B cell (primary cell): Measurements from ENCODE around the gene FURIN. TPM values are rescaled to one million over a fixed set of nuclear protein-coding genes. Genes with fewer than 3 reads are reported as not detected.

Experiments used
- ATAC-seq: fragments of 200-7000 bp; cut with Tn5 transposase; one replicate; pipeline ENCODE4 v1.10.0; 2021; ENCODE audit warnings: low read depth, mild to moderate bottlenecking, moderate number of reproducible peaks, moderate library complexity
- CTCF ChIA-PET: fragments of 350-600 bp; sonication (Branson Sonifier 250); formaldehyde crosslinking; loops from one replicate; lab custom pipeline; 2021; ENCODE audit warnings: antibody characterized with exemption, inconsistent platforms; lab: Charles Lee
- POLR2A ChIA-PET: fragments of 350-600 bp; sonication (Branson Sonifier 250); formaldehyde crosslinking; loops from one replicate; lab custom pipeline; 2021; ENCODE audit warnings: antibody characterized with exemption; lab: Charles Lee
- DNase-seq: peaks from one replicate; pipeline ENCODE4 v3.0.0; 2013
- H2AFZ ChIP-seq: 2 replicates; pipeline ENCODE4 v1.6.1; 2012; ENCODE audit warnings: mild to moderate bottlenecking, low read depth, low read length; ENCODE audit not compliant: insufficient read depth, poor library complexity, severe bottlenecking
- H3K27ac ChIP-seq, 2 donors: 1 replicate in 1 of 2; 2 replicates in 1 of 2; pipeline ENCODE4 v1.5.1; 2012 to 2013; ENCODE audit warnings: low read length in 2 of 2, mild to moderate bottlenecking in 2 of 2, moderate library complexity in 1 of 2
- H3K27me3 ChIP-seq, 4 experiments: fragments of 200-600 bp in 1 of 4; sonication (generic) in 1 of 4; replicated peaks in 1 of 4; 1 replicate in 2 of 4; 2 replicates in 2 of 4; pipeline versions ENCODE4 v1.6.1 to v1.7.0; 2013 to 2016; ENCODE audit warnings: low read length in 3 of 4, mild to moderate bottlenecking in 2 of 4, mixed read lengths in 1 of 4, moderate library complexity in 1 of 4; ENCODE audit not compliant: insufficient read depth in 4 of 4, control insufficient read depth in 3 of 4; ENCODE audit errors: control extremely low read depth in 1 of 4
- H3K36me3 ChIP-seq, 2 experiments: replicated peaks in 1 of 2; 1 replicate in 1 of 2; 2 replicates in 1 of 2; pipeline versions ENCODE4 v1.6.1 to v1.7.1; 2013; ENCODE audit warnings: low read length in 1 of 2; ENCODE audit not compliant: insufficient read depth in 2 of 2, control insufficient read depth in 1 of 2; ENCODE audit errors: control extremely low read depth in 1 of 2, extremely low read depth in 1 of 2
- H3K4me1 ChIP-seq, 2 donors: fragments of 200-600 bp in 1 of 2; sonication (generic) in 1 of 2; 1 replicate in 1 of 2; 2 replicates in 1 of 2; pipeline versions ENCODE4 v1.5.1 to v1.6.1; 2013 to 2017; ENCODE audit warnings: low read length in 2 of 2; ENCODE audit not compliant: control insufficient read depth in 2 of 2, insufficient read depth in 2 of 2
- H3K4me2 ChIP-seq: replicated peaks from 2 replicates; pipeline ENCODE3; 2012; ENCODE audit warnings: mild to moderate bottlenecking, low read depth, low read length; ENCODE audit not compliant: poor library complexity, severe bottlenecking
- H3K4me3 ChIP-seq, 5 experiments: fragments of 200-600 bp in 1 of 5; sonication (generic) in 1 of 5; 1 replicate in 3 of 5; 2 replicates in 2 of 5; pipeline versions ENCODE4 v1.5.1 to v1.7.0; 2011 to 2016; ENCODE audit warnings: low read length in 4 of 5, mild to moderate bottlenecking in 4 of 5, low read depth in 2 of 5, control low read depth in 1 of 5, moderate library complexity in 1 of 5; ENCODE audit not compliant: insufficient read depth in 1 of 5; ENCODE audit errors: control extremely low read depth in 1 of 5, extremely low read depth in 1 of 5
- H3K79me2 ChIP-seq: fragments of 200-600 bp; sonication (generic); one replicate; pipeline ENCODE4 v1.6.0; 2016; ENCODE audit warnings: low read length; ENCODE audit not compliant: control insufficient read depth, insufficient read depth
- H3K9ac ChIP-seq: fragments of 200-600 bp; sonication (generic); 2 replicates; pipeline ENCODE4 v1.6.1; 2017; ENCODE audit warnings: mild to moderate bottlenecking, low read length, moderate library complexity
- H3K9me3 ChIP-seq, 3 donors: one replicate each; pipeline versions ENCODE4 v1.6.1 to v1.7.1; 2013; ENCODE audit warnings: low read length in 2 of 3; ENCODE audit not compliant: control insufficient read depth in 2 of 3, insufficient read depth in 1 of 3; ENCODE audit errors: control extremely low read depth in 1 of 3
- H4K20me1 ChIP-seq: 2 replicates; pipeline ENCODE4 v1.6.0; 2012; ENCODE audit warnings: mild to moderate bottlenecking, low read length; ENCODE audit not compliant: insufficient read depth, control insufficient read depth, poor library complexity, severe bottlenecking
- H3K27ac Mint-ChIP-seq: one replicate; pipeline ENCODE4 v1.8.0; 2021; ENCODE audit warnings: mixed read lengths
- H3K27me3 Mint-ChIP-seq: one replicate; pipeline ENCODE4 v1.8.0; 2021; ENCODE audit warnings: mixed read lengths
- H3K4me1 Mint-ChIP-seq: one replicate; pipeline ENCODE4 v1.8.0; 2021; ENCODE audit warnings: mixed read lengths
- H3K4me3 Mint-ChIP-seq: one replicate; pipeline ENCODE4 v1.8.0; 2021; ENCODE audit warnings: mixed read lengths
- H3K9me3 Mint-ChIP-seq: one replicate; pipeline ENCODE4 v1.8.0; 2022; ENCODE audit warnings: mixed read lengths; ENCODE audit not compliant: insufficient read depth
- EZH2 ChIP-seq: IDR thresholded peaks from 2 replicates; pipeline ENCODE4 v1.6.1; 2012; ENCODE audit warnings: borderline replicate concordance, low read depth, mild to moderate bottlenecking, moderate library complexity, low read length; ENCODE audit not compliant: insufficient read depth, poor library complexity, severe bottlenecking
- WGBS: methylation state at CpG from one replicate; pipeline ENCODE4 v1.1.5; 2013; ENCODE audit warnings: missing lambda C conversion rate; ENCODE audit not compliant: insufficient coverage; 5-methylcytosine and 5-hydroxymethylcytosine counted together
- intact Hi-C: fragments of 100-400 bp; cut with micrococcal nuclease; formaldehyde crosslinking; loops from one replicate; pipeline ENCODE4 v1.10.0; 2022
- polyA plus RNA-seq: library from polyadenylated mRNA; depleted of rRNA; stranded (reverse); fragments of >200 nt; gene quantifications from 2 replicates; pipeline ENCODE4 v1.2.3, GENCODE V29; 2012
- total RNA-seq, 2 donors: library from RNA; stranded (reverse); fragments of 120-200 nt in 1 of 2; gene quantifications; 1 replicate in 1 of 2; 2 replicates in 1 of 2; pipeline versions ENCODE4 v1.2.3 to v1.2.4, GENCODE V29; 2013 to 2022
- TF ChIP-seq, protein P1 (sequence below): fragments of 200-600 bp; IDR thresholded peaks from one replicate; pipeline ENCODE4 v1.8.0; 2022; ENCODE audit warnings: antibody characterized with exemption, mild to moderate bottlenecking

The FURIN gene
- total and polyA plus RNA-seq, 2 donors (not counting 1 experiment from before 2014, with no cell fraction given): 31.6 to 66.7 TPM

DNA sequence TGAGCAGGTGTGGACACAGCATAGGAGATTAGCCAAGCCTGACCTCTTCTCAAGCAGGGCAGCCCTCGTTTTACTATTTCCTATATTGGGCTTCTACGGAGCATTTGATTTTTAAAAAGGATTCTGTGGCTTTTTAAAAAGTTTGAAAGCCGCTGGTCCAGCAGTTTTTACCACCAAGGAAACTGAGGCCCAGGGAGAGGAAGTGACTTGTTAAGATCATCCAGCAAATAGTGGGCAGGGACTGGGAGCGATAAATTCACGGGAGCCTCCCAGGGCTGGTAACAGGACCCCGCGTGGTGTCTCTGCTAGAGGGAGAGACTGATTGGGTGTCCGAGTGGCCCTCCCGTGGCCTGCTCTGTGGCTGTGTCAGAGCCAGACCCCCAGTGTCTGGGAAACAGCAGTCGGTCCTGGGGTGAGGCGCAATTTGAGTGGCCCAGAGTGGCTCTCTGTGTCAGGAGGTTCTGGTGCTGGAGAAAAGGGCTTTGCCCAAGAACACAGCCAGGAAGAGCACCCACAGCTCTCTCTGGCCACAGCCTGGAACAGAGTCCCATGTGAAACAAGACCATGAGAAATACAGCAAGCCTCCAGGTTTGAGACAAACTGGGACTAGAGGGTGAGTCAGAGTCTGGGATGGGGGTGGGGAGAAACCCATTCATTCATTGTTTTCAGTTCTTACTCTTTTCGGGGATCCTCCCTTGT lies 4.2 kb downstream of the FURIN start:
- peak overlapping the region; percentile 98 for H3K4me2 ChIP-seq
- H3K9ac ChIP-seq: peak overlapping the region; percentile 76
- H2AFZ ChIP-seq: peak overlapping the region; percentile 83
- DNase-seq (no peak), ATAC-seq (peak; percentile 4)
- no peak for TF ChIP-seq EZH2
- TF ChIP-seq, protein P1, sequence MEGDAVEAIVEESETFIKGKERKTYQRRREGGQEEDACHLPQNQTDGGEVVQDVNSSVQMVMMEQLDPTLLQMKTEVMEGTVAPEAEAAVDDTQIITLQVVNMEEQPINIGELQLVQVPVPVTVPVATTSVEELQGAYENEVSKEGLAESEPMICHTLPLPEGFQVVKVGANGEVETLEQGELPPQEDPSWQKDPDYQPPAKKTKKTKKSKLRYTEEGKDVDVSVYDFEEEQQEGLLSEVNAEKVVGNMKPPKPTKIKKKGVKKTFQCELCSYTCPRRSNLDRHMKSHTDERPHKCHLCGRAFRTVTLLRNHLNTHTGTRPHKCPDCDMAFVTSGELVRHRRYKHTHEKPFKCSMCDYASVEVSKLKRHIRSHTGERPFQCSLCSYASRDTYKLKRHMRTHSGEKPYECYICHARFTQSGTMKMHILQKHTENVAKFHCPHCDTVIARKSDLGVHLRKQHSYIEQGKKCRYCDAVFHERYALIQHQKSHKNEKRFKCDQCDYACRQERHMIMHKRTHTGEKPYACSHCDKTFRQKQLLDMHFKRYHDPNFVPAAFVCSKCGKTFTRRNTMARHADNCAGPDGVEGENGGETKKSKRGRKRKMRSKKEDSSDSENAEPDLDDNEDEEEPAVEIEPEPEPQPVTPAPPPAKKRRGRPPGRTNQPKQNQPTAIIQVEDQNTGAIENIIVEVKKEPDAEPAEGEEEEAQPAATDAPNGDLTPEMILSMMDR: no peak
- peaks cover 35% of the 10 kb centered on the region for H3K79me2 ChIP-seq
- CTCF ChIA-PET: interaction anchor here (0.6 kb wide), 1 partner anchor 697 kb away, joined by 3 read pairs; no protein-coding TSS in a partner anchor
- peak overlapping the region; percentile 51 to 72 (median 64) for H3K4me3 ChIP-seq
- intact Hi-C loops: loop anchor here (1.0 to 5.0 kb wide), 3 partner anchors 35 to 155 kb away; partner anchors contain the start of gene BLM
- H3K27ac ChIP-seq: peak overlapping the region in 1 of 2 donors; percentile 55
- peaks cover 0 to 22% of the 10 kb centered on the region in 2 experiments for H3K36me3 ChIP-seq
- no peaks in the 10 kb centered on the region for H3K9me3 Mint-ChIP-seq
- H3K27me3 ChIP-seq: no peaks in the 10 kb centered on the region
- POLR2A ChIA-PET: no interaction called here
- peaks cover 31 to 39% of the 10 kb centered on the region in 2 donors for H3K4me1 ChIP-seq
- no peaks in the 10 kb centered on the region for H3K27me3 Mint-ChIP-seq
- WGBS: 48% methylated on average over 10 of the region's 12 CpGs
- H3K4me3 Mint-ChIP-seq: peak overlapping the region; percentile 91
- H3K4me1 Mint-ChIP-seq: peaks cover 41% of the 10 kb centered on the region
- no peaks in the 10 kb centered on the region for H3K9me3 ChIP-seq
- H3K27ac Mint-ChIP-seq: peak overlapping the region; percentile 93
- H4K20me1 ChIP-seq: peaks cover 47% of the 10 kb centered on the region

DNA sequence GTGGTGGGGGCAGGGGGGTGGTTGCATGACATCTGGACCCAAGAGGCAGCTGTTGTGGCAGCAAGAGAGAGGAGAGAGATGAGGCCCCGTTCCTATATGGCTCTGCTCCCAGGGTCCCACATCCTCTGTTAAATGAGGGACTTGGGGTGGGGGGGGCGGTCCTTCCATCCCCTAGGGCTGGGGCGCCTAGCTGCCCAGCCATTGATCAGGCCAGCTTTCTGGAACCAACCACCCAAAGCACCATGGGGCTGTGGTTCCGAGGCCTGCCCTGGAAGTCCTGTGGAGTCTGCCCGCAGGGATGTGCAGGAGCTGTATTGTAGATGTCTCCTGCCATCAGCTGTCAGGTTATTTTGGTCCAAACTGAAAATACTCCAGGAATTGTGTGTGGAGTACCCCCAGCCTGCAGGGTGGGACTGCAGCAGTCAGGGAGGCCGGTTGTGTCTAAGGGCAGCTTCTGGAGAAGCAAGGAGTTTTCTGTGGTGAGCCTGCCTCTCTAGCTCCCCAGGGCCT lies 5.2 kb downstream of the FURIN start:
- peaks cover 0 to 29% of the 10 kb centered on the region in 2 experiments for H3K36me3 ChIP-seq
- no peaks in the 10 kb centered on the region for H3K27me3 Mint-ChIP-seq
- H3K27ac ChIP-seq: no peak overlapping the region
- peak overlapping the region; percentile 91 for H3K4me3 Mint-ChIP-seq
- H3K9me3 ChIP-seq: no peaks in the 10 kb centered on the region
- ChIA-PET POLR2A (no interaction called here), CTCF (interaction anchor here (0.6 to 1.6 kb wide), 2 partner anchors 11 to 184 kb away, joined by 3 to 6 read pairs; no protein-coding TSS in a partner anchor)
- DNase-seq (no peak), ATAC-seq (no peak)
- TF ChIP-seq EZH2: no peak
- TF ChIP-seq, protein P1: no peak
- no peak overlapping the region for H3K9ac ChIP-seq
- peaks cover 35% of the 10 kb centered on the region for H3K79me2 ChIP-seq
- peaks cover 47% of the 10 kb centered on the region for H4K20me1 ChIP-seq
- H3K27me3 ChIP-seq: no peaks in the 10 kb centered on the region
- H3K4me1 Mint-ChIP-seq: peaks cover 39% of the 10 kb centered on the region
- no peaks in the 10 kb centered on the region for H3K9me3 Mint-ChIP-seq
- 74% methylated on average over 4 of the region's 6 CpGs for WGBS
- no peak overlapping the region for H3K4me3 ChIP-seq
- no peak overlapping the region for H3K27ac Mint-ChIP-seq
- H2AFZ ChIP-seq: no peak overlapping the region
- H3K4me1 ChIP-seq: peaks cover 31 to 39% of the 10 kb centered on the region in 2 donors
- no peak overlapping the region for H3K4me2 ChIP-seq
- intact Hi-C loops: loop anchor here (5.0 kb wide), 2 partner anchors 36 to 156 kb away; partner anchors contain the start of gene BLM
